Measurements from ENCODE around the gene CDK15. TPM values are rescaled to one million over a fixed set of nuclear protein-coding genes. Genes with fewer than 3 reads are reported as not detected.

CDK15 gene
- not detected in 2 replicates for total RNA-seq (2021)
- percentile 19 among the genes with signal in this experiment for Bru-seq, nascent RNA
- percentile 22 among the genes with signal in this experiment for BruChase-seq, experiment 1, labeled RNA remaining after a 2-hour chase
- BruChase-seq, experiment 2, labeled RNA remaining after a 6-hour chase = percentile 9 among the genes with signal in this experiment
- long read RNA-seq, partial matches to known transcripts = 0 of 4 reads
- long read RNA-seq, other reads (novel, unspliced or antisense) = 4 of 4 reads

- Histone ChIP-seq H3K4me2 (no peak within 1 kb of the TSS), H3K9me3 (ENCODE audit: insufficient read depth, low read depth) (no peaks in the 10 kb centered on the region), H3K9me2 (ENCODE audit: insufficient read depth) (no peaks in the 10 kb centered on the region), H3F3A (ENCODE audit: insufficient read depth, low read depth) (no peaks in the 10 kb centered on the region), H3K27ac (no peak within 1 kb of the TSS), H3K4me3 (no peak within 1 kb of the TSS), H3K4me1 (replicated peaks; ENCODE audit: insufficient read depth) (peaks cover 6% of the 10 kb centered on the region; the same call in 1 of the 2 replicates), H2AFZ (no peak within 1 kb of the TSS), H4K20me1 (ENCODE audit: insufficient read depth) (no peaks in the 10 kb centered on the region), H3K79me2 (ENCODE audit: low read depth) (no peaks in the 10 kb centered on the region), H3K36me3 (ENCODE audit: low read depth) (no peaks in the 10 kb centered on the region), H3K27me3 (ENCODE audit: insufficient read depth, low read depth) (no peaks in the 10 kb centered on the region)
- CTCF ChIA-PET = no interaction called here
- intact Hi-C loops (cut with micrococcal nuclease; ENCODE audit: unreplicated experiment) = no loop called here
- no TSS peak for BruUV-seq (replicated peaks)
- POLR2A ChIA-PET (ENCODE audit: unreplicated experiment) = no interaction called here
- no peak for DNase-seq
- TF ChIP-seq EZH2 (IDR thresholded peaks at IDR 0.05; ENCODE audit: low read depth) = no peak
- no peak for TF ChIP-seq CTCF (conservative IDR thresholded peaks at IDR 0.05)
Measured at GRCh38 chr2:201806442-201807170, at the start of gene CDK15. TSS of gene CDK15 (plus strand) at chr2:201806537. CDS start at chr2:201806665, 128 bp downstream.

- no peak overlapping the region for H3K4me3 ChIP-seq
- H3K27ac ChIP-seq = no peak overlapping the region
- DNase-seq = no peak
- ChIA-PET POLR2A (ENCODE audit: unreplicated experiment) (interaction anchor here (0.6 kb wide), 1 partner anchor 397 kb away, joined by 3 read pairs; no protein-coding TSS in a partner anchor), CTCF (interaction anchor here (0.6 kb wide), 1 partner anchor 9 kb away, joined by 3 read pairs; no protein-coding TSS in a partner anchor)
- H3K9me3 ChIP-seq (ENCODE audit: insufficient read depth, low read depth) = no peaks in the 10 kb centered on the region
- H3K27me3 ChIP-seq (ENCODE audit: insufficient read depth, low read depth) = no peaks in the 10 kb centered on the region
- H3K9me2 ChIP-seq (ENCODE audit: insufficient read depth) = no peaks in the 10 kb centered on the region
- H3K79me2 ChIP-seq (ENCODE audit: low read depth) = no peaks in the 10 kb centered on the region
- 0 out of 2 replicates have a peak, but pooled peaks cover 3% of the 10 kb centered on the region for H3K36me3 ChIP-seq (ENCODE audit: low read depth)
- H4K20me1 ChIP-seq (ENCODE audit: insufficient read depth) = no peaks in the 10 kb centered on the region
- 0 out of 2 replicates have a peak, but pooled peaks cover 3% of the 10 kb centered on the region for H3F3A ChIP-seq (ENCODE audit: insufficient read depth, low read depth)
- no peak overlapping the region for H3K4me2 ChIP-seq
- intact Hi-C loops (cut with micrococcal nuclease; ENCODE audit: unreplicated experiment) = no loop called here
- no peak for TF ChIP-seq EZH2 (IDR thresholded peaks at IDR 0.05; ENCODE audit: low read depth)
- no peak for TF ChIP-seq CTCF (conservative IDR thresholded peaks at IDR 0.05)
- H3K4me1 ChIP-seq (replicated peaks; ENCODE audit: insufficient read depth) = no peaks in the 10 kb centered on the region
- no peak overlapping the region for H2AFZ ChIP-seq
- BruUV-seq (replicated peaks) = no TSS peak
Measured at GRCh38 chr2:201758234-201758633, 48.1 kb upstream of the CDK15 start.

GRCh38 chr2:201758873-201759272 is 47.5 kb upstream of the CDK15 start:
- POLR2A ChIA-PET (ENCODE audit: unreplicated experiment) = interaction anchor here (0.6 kb wide), 1 partner anchor 396 kb away, joined by 3 read pairs; no protein-coding TSS in a partner anchor

More at GRCh38 chr2:201758873-201759272, 47.5 kb upstream of the CDK15 start:
- H3K4me2 ChIP-seq = no peak overlapping the region
- H3K9me2 ChIP-seq (ENCODE audit: insufficient read depth) = no peaks in the 10 kb centered on the region
- TF ChIP-seq CTCF (conservative IDR thresholded peaks at IDR 0.05) (no peak), EZH2 (IDR thresholded peaks at IDR 0.05; ENCODE audit: low read depth) (no peak)
- intact Hi-C loops (cut with micrococcal nuclease; ENCODE audit: unreplicated experiment) = no loop called here
- H4K20me1 ChIP-seq (ENCODE audit: insufficient read depth) = no peaks in the 10 kb centered on the region
- BruUV-seq (replicated peaks) = no TSS peak
- H3F3A ChIP-seq (ENCODE audit: insufficient read depth, low read depth) = 0 out of 2 replicates have a peak, but pooled peaks cover 3% of the 10 kb centered on the region
- no peaks in the 10 kb centered on the region for H3K79me2 ChIP-seq (ENCODE audit: low read depth)
- no peak overlapping the region for H3K4me3 ChIP-seq
- CTCF ChIA-PET = no interaction called here
- no peaks in the 10 kb centered on the region for H3K4me1 ChIP-seq (replicated peaks; ENCODE audit: insufficient read depth)
- no peak overlapping the region for H2AFZ ChIP-seq
- no peaks in the 10 kb centered on the region for H3K27me3 ChIP-seq (ENCODE audit: insufficient read depth, low read depth)
- DNase-seq = no peak
- no peak overlapping the region for H3K27ac ChIP-seq
- H3K36me3 ChIP-seq (ENCODE audit: low read depth) = 0 out of 2 replicates have a peak, but pooled peaks cover 3% of the 10 kb centered on the region
- no peaks in the 10 kb centered on the region for H3K9me3 ChIP-seq (ENCODE audit: insufficient read depth, low read depth)

All from PC-9 (cell line).